Suppressor macrophage (primary cell): ENCODE measurements around the gene MPND.

Experiments used
- DNase-seq, 4 experiments: peaks; one replicate each; pipeline ENCODE4 v3.0.0-alpha.2; 2020 to 2022

The MPND gene

DNA sequence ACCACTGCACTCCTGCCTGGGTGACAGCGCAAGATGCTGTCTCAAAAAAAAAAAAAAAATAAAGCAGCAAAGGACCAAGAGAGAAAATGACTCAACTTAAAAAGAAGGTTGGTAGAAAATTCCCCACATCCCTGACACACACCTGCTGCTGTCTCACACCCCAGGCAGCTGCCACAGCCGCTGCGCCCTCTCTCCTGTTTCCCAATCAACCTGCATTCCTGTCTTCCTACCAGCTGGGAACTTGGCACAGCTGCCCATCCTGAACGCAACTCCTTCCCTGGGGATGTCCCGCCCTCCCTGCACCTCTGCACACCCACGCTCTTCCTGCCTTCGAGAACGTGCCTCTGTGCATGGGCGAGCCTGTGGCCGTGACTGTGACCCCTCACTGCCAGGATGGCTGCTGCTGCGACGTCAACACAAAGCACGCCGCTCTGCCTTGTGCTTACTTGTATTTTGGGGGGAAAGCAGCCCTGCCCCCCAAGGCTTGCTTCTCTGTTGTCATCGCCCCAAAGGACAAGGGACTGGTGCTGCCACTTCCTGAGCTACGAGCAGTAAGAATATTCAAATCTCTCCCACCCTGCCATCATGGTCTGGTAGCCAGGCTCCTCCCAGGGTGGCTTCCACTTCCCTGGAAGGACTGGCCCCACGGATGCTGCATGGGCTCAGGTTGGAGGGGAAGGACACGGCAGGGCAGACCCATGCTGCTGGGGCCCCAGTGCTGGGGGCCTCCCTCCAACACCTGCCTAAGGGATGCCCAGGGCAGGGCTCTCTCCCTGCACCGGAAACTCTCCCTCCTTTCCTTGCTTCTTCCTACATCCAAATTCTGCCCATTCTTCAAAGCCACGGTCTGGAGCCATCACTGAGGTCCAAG is 36.3 kb downstream of the MPND start:
- DNase-seq: no peak

DNA sequence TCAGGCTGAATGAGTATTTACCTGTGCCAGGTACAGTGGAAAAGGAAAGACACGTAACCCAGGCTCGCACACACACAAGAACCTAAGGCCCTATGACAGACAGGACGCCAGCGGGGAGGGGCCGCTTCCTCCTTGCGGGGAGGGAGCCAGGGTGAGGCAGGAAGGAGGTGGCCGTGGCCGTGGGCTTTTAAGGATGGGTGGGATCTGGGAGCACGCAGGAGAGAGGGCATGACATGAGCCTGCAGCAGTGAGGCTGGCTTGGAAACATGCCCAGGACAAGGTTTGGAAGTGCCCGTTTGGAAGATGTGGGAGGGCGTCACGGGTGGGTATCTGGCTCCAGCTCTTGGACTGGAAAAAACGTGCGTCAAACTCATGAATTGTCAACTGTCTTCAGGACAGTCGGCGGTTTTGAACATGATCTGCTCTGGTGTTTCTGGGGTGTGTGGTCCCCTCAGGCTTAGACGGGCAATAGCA is 36.9 kb downstream of the MPND start:
- DNase-seq: peak; percentile 32 to 70 (median 46)

DNA sequence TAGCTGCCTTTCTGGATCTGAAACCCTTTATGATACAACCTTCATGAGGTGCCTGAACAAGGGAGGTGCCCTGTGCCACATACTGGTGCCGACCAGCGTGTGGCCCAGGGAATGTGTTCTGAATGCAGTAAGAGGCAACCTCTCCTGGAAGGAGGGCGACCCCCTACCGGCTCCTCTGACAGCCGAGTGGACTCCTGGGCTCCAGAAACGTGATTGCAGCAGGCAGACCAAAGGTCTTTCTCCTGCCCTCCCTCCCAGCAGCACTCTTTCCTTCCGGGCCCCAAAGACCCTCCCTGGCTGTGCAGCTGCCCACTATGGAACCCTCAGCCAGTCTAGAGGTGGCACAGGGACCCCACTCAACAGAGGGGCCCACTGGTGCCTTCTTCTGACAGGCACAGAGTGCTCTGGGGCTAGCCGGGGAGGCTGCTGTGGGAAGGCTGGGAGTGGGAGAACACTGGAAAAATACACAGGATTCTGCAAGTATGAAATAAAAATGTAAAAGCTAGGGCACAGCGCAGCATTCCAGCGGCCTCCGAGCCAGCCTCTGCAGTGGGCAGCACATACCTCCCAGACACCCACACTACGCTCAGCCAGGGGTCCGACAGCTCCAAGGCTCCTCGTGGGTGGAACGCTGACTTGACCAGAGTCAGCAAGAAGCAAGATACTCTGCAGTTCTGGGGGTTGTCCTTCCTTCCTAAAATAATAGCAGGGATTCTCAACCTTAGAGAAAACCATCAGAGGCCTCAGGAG is 42.1 kb downstream of the MPND start:
- DNase-seq: peak in 2 of 4 experiments; percentile 26 to 31

DNA sequence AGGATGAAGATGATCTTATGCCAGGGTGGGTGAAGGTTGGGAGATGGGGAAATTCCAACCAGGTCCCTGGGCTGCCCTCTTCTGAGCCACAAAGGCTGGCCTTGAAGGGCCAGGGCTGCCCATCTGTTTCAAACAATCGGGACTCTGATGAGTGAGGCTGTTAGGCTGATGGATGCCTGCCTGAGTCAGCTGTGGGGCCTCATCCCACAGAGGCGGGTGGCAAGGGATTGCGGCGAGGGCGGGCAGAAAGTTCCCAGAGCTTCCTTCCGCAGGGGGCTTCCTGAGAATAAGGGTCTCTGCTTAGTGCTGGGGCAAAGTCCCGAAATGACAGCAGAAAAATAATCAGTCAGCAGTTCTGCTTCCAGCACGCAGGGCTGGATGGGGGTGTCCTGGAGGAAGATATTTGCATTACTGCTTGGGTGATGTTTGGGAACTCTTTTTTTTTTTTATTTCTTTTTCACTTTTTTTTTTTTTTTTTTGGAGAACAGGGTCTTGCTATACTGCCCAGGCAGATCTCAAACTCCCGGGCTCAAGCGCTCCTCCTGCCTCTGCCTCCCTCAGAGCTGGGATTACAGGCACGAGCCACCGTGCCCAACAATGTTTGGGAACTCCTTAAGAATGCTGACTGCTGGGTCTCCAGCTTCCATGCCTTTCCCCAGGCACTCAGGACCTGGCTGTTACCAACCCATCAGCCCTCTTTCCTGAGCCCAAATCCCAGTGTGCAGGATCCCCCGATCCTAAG is 42.9 kb downstream of the MPND start:
- no peak for DNase-seq

DNA sequence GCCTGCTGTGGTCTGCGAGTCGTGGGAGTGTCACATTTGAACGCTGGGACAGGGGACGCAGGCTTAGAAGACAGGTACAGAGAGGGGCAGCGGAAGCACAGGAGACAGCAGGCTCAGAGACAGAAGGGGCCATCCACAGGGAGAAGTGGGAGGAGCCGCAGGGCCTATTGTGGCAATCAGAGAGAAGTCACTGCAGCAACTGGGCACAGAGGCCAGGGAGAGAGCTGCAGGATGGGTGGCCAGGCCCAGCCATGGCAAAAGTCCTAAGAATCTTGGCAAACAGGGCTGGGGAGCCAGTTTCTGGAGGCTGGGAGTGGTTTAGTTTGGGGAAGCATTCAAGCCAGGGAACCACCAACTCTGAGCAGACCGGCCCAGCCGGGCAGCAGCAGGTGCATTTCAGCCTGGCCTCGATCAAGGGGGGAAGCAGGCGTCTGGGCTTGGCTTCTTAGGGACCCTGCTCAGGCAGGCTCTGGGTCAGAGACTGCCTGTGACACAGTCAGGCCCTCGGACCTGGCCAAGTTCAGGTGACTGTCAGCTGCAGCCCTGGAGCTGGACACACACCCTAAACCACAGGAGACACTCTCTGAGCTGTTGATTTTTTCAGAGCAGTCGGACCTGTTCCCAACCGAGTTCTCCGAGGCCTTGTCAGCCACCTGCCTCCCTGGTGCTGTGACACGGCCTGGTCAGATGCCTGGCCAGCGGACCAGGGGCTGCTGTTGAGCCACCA is 45.1 kb downstream of the MPND start:
- no peak for DNase-seq

DNA sequence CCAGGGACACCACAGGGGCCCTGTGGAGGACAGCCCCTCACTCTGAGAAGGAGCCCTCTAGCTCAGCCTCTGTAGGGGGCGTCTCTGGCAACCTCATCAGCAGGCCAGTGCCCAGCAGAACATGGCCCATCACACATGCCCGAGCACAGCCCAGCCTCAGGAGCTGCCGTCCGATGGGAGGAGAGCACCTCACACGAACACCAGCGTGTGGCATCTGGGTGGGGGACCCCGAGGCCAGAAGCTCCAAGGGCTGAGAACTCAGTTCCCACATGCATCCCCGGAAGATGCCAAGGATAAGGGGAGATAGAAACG is 45.7 kb downstream of the MPND start:
- DNase-seq: no peak

DNA sequence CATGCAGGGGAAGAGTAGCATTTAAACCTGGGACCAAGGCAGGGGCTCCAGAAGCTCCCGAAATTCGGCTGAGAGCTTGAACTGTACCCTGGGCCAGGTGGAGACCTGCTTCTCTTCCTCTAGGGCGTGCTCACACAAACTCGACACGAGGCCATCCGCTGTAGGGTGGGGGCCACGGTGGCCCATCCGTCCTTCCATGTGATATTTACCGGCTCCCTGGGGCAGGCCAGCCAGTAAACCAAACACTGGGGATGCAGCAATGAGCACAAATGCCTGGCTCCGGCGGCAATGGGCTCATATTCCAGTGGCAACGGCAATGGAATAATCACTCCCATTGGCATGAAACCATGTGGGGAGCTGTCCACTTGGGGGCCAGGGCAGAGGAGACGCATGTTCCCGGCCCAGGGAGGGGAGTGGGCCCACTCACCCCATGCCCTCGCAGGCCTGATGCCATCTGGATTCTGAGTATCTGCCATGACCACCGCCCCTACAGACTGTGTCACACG is 46.2 kb downstream of the MPND start:
- no peak for DNase-seq

DNA sequence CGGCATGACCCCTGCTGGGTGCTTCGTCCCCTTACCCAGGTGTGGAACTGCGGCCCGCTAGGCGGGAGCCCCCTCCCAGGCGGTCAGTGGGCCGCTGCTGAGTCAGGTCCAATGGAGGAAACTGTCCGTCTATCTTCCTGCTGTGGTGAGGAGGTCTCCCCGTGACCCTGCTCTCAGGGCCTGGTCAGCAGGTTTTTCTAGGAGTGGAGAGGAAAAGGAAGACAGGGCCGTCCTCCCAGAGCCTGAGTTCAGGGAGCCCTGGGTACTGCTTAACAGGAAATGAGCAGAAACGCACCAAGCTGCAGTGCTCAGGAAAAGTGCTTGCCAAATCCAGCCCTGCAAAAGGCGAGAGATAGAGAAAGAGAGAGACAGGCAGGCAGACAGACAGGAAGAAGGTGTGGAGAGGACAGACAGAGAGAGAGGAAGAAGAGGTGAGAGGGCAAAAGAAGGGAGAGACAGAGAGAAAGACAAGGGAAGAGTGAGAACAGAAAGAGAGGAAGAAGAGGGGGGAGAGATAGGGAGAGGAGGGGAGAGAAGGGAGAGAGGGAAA is 46.7 kb downstream of the MPND start:
- DNase-seq: peak; percentile 66 to 84 (median 82)

DNA sequence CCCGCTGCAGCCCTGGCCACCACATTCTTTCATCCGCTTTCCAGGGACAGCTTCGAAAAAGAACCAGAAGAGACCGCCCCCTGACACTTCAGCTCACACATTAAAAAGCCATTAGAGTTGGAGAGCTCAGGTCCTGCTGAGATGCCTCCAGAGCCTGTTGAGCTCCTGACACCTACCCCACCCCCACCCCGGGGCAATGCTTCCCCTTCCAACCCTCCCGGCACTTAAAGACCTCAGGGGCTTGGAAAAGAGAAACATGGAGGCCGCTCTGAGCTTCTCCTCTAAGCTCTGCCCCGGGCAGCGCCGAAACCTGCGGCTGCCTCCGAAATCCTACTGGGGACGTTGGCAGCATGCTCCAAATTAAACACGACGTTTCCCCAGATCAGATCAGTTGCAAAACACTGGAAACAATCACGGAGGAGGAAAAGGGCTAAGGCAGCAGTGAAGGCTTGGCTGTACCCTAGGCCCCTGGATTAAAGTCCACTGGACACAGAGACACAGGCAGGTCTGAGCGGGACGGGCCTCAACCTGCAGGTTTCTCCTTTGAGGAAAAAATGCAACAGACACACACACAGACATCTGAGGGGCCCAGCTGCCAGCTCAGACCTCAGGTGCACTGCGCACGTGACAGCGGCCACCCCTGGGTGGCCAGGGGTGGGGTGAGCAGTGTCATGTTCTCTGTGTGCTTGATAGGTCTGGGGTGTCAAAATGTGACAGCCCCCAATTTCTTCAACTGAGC is 47.4 kb downstream of the MPND start:
- peak in 3 of 4 experiments; percentile 33 to 58 (median 57) for DNase-seq

DNA sequence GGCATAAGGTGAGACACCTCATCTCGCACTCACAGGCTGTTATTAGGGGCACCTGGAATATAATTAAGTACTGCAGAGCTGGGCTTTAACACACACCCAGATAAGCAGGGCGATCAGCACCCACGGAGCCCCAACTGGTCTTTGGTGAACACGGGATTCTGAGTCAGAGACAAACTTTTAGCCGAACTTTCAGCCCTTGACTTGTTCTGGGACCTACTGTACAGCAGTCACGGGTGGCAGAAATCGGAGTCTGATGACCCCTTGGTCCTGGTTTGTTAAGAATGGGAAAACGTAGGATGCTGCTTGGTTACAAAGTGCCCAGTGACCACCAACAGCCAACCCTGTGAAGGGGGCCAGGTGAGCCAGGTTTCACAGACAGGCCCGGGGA is 47.9 kb downstream of the MPND start:
- DNase-seq: no peak

DNA sequence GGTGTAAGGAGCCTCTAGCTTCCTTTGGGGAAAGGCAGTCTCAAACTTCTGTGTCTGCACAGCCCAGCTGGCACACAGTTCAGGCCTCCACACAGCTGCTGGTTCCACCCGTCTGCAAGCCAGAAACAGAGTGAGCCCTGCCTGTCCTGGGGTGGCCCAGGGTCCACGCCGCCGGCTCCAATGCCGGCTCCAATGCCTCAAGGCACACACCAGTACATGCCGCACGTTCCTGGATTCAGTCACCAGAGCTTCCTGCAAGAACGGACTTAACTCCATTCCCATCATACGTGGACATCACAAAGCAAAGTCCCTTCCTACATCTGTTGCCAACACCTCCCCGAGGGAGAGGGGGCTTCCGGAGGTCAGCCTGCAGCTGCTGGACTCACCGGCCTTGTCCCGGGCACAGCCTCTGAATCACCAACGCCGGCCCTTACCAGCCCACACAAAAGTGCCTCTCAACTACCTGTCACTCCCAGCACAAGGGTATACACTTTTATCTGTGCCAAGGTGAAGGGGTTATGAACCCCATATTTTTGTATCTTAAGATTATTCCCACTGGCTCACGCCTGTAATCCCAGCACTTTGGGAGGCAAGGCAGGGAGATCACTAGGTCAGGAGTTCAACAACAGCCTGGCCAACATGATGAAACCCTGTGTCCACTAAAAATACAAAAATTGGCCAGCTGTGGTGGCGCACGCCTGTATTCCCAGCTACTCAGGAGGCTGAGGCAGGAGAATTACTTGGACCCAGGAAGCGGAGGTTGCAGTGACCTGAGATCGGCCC is 48.5 kb downstream of the MPND start:
- DNase-seq: no peak

DNA sequence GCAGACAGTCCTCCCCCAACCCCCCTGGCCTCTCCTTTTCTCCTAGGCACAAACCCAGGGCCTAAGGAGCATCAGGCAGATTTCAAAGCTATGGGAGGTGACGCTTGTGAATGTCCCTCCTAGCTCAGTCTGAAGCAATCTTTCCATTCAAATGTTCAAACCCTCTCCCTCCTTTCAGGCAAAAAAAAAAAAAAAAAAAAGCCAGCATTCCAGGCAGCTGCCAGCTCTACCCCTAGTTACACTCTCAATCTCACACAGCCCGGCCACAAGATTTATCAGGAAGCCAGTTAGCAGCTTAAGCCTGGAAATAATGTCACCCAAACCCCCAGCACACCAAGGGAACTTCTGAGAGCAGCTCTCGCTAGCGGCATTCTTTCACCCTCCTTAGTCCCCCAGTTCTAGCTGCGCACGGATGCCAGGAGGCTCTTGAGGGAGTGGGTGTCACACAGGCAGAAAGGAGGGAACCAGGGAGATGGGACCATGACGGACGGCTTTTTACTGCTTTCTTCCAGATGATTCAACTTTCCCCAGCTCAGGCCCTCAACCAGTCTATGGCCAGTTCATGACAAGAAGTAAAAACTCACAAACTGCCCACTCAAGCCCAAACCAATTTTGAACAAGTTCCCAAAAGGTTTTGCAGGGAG is 50.7 kb downstream of the MPND start:
- no peak for DNase-seq

DNA sequence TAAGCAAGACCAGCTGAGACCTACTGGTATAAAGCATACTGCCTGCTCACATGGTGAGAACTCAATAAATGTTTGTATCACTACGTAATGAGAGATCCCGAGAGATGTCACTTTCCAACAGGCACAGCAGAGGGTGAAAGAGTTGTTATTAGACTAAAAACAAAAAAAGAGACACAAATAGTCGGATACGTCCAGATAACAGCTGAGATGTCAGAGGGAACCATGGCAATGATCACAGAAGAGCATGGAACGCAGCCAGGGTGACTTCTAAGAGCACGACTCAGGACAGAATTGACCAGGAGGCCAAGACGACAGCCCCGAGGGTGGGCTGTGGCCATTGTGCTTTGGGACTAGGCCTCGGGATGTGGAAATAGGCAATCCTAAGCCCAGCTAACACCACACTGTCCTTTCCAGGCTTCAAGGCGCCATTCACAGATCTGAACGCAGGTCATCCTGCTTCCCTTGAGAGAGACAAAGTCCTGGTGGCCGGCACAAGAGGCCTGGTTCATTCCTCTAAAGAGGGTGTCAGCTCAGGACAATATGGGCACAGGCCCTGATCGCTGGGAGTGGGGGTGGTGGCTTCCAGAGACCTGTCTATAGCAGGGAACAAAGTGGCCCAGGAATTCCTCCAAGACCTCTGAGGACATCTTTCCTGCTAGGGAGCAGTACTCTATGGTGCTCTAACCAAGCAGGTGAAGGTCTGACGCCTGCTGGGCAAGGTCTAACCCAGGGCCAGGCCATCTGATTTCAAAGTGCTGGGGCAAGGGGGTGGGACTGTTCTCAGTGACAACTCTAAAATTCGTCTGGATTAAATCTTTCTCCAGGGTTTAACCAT is 53.8 kb downstream of the MPND start:
- DNase-seq: no peak

DNA sequence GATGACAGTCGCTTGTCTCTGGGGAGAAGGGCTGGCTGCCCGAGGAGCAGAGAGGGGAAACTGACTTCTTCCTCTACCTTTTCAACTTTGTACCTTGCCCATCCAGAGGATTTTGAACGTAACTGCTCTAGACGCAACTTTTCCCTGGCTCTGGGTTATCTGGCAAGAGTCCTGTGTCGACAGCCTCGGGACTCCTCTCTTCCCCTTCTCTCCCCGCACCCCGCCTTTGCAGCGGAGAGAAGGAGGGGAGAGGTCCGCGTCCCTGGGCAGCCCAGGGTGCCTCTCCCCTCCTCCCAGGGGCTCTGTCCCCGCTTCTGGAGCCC is 56.4 kb downstream of the MPND start:
- DNase-seq: peak; percentile 57 to 73 (median 70)

DNA sequence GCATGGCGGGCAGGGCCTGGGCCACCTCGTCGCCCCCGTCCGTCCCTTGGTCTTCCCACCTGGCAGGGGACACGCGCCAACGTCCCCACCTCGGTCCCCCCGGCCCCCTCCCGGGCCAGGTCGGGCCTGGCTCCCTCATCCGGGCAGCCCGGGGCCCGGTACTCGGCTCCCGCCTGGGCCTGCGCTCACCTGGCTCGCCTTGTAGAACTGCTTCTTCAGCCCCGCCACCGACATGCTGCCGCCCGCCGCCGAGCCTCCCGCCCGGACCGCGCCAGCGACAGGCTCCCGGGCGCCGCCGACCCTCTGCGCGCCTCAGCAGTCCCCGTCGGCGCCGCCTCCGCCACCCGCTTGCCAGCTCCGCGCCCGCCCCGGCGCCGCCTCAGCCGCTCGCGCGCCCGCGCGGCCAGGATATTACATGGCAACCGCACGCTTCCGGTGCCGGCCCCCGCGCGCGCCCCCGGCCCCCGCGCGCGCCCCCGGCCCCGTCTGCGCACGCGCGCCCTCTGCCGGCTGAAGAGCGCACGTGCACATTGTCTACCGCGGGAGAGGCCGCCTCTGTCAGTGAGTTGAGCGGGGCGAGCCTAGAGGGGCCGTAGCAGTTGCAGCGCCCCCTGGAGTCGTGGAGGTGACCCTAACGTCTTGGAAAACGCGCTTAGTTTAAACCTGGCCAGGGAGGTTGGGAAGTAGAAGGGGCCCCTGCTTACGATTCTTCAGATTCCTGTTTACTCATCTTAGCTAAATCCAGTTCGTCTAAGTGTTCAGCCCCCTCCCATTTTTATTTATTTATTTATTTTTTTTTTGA is 57.0 kb downstream of the MPND start, which contains the start of gene SH3GL1:
SH3GL1 (minus strand) TSS at position 413 of the 802 bp plus-strand sequence; CDS start at position 234, 179 bp downstream.
- peak; percentile 93 to 98 (median 97) for DNase-seq

DNA sequence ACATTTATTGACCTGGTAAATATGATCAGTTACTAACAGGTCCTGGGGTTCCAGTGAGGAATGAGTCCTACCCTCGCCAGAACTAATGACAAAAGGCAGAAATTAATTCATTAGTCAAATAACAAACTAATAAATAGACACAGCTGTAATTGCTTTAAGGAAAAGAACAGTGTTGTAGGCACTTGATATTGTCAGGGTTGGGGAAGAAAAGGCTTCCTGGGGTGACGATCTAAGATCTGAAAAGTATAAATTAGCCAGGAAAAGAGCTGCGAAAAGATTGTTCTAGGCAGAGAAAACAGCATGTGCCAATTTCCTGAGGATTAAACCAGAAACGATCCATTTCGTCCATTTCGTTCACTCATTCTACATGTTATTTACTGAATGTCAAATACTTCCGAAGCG is 58.4 kb downstream of the MPND start:
- DNase-seq: no peak

DNA sequence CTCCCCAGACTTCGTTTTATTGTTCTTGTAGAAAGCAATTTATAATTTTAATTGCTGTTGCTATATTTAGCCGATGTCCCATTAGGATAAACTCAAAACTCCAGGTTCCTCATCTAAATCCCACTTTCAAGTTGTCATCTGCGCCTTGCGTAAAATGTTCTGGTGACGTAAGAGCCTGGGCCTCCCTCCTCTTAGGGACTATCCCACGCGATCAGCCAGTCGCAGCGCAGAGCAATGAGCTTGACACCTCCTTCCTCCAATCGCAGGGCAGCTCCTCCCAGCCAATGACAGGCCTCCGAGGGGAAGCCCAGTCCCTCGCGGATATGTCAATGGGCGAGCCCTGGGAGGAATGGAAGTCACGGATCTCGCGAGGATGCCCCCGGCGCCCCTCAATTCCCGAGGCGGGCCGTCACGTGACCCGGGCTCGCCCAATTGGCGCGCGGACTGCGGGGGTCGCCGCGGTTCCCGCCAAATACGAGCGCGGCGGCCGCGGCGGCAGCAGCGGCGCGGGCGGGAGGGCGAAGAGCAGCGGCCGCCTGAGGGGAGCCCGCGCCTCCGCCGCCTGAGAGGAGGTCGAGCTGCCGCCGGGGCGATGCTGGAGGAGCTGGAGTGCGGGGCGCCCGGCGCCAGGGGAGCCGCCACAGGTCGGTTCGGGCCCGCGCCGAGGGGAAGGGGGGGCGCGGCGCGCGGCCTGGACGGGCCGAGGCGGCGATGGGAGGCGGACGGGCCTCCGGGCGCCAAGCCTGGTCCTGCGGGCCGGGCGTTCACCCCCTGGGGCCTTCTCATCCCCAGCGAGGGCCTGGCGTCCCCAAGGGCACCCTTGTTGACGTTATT is 59.0 kb downstream of the MPND start, which contains the start of gene CHAF1A:
CHAF1A (plus strand) TSS at position 470 of the 834 bp plus-strand sequence; CDS start at position 593, 123 bp downstream.
- DNase-seq: peak; percentile 100
